HFF-Myc (cell line): Measurements from ENCODE around the gene TAOK2.

Experiments
- DNase-seq: peaks from one replicate; pipeline ENCODE4 v3.0.0-alpha.2; 2011; ENCODE audit warnings: low read depth; ENCODE audit errors: extremely low read depth
- H3K4me3 ChIP-seq: replicated peaks from 2 replicates; pipeline ENCODE4 v1.5.1; 2011; ENCODE audit warnings: low read depth, mild to moderate bottlenecking, control low read depth, low read length
- TF ChIP-seq, protein P1 (sequence below): IDR thresholded peaks from 2 replicates; pipeline ENCODE4 v1.5.1; 2012; ENCODE audit warnings: mild to moderate bottlenecking, low read depth, low read length, control low read depth; ENCODE audit errors: missing control alignments

TAOK2 gene

DNA sequence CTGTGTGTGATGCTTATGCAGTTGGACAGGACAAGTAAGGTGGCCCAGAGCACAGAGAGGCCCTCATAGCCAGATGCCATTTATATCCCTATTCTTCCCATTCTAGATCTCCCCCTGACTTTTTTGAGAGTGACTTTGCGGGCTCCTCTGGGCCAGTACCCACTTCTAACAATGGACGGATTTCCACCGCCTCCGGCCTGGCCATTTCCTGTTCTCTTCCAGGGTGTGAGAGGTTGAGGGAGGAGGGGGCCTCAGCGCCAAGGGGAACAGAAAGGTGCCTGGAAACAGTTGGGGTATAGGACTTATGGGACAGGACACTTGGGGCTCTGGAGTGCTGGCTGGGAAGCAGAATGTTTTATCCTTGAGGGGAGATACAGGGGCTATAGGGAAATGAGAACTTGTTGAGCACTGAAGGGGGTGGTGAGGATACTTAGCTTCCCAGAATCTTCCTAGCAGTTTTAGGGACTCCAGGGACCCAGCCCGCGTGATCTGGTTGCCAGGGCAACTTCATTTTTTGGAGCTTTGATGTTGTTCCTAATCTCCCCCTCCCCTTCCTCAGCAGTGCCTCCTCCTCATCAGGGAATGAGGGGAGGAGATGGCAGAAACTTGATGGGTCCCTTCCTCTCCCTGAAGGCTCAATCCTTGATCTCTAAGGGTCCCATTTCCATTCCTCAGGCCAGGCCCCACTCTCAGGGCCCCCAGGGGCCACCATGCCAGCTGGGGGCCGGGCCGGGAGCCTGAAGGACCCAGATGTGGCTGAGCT, 3.6 kb downstream of the TAOK2 start:
- H3K4me3 ChIP-seq: peak overlapping the region; percentile 95; the same call in 1 of the 2 replicates
- DNase-seq: no peak
- TF ChIP-seq, protein P1, sequence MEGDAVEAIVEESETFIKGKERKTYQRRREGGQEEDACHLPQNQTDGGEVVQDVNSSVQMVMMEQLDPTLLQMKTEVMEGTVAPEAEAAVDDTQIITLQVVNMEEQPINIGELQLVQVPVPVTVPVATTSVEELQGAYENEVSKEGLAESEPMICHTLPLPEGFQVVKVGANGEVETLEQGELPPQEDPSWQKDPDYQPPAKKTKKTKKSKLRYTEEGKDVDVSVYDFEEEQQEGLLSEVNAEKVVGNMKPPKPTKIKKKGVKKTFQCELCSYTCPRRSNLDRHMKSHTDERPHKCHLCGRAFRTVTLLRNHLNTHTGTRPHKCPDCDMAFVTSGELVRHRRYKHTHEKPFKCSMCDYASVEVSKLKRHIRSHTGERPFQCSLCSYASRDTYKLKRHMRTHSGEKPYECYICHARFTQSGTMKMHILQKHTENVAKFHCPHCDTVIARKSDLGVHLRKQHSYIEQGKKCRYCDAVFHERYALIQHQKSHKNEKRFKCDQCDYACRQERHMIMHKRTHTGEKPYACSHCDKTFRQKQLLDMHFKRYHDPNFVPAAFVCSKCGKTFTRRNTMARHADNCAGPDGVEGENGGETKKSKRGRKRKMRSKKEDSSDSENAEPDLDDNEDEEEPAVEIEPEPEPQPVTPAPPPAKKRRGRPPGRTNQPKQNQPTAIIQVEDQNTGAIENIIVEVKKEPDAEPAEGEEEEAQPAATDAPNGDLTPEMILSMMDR: no peak

DNA sequence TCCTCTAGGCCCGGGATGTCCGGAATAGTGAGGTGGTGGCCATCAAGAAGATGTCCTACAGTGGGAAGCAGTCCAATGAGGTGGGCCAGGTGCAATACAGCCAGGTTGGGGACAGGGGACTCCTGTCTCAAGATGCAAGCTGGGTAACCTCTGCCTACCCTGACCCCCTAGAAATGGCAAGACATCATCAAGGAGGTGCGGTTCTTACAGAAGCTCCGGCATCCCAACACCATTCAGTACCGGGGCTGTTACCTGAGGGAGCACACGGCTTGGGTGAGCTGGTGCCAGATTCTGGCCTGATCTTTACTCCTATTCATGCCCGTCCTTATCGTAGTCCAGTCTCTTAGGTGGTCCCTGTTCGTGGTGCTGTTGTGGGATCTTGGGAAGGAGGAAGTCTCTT, 4.4 kb downstream of the TAOK2 start:
- TF ChIP-seq, protein P1: no peak
- DNase-seq: no peak
- no peak overlapping the region for H3K4me3 ChIP-seq

DNA sequence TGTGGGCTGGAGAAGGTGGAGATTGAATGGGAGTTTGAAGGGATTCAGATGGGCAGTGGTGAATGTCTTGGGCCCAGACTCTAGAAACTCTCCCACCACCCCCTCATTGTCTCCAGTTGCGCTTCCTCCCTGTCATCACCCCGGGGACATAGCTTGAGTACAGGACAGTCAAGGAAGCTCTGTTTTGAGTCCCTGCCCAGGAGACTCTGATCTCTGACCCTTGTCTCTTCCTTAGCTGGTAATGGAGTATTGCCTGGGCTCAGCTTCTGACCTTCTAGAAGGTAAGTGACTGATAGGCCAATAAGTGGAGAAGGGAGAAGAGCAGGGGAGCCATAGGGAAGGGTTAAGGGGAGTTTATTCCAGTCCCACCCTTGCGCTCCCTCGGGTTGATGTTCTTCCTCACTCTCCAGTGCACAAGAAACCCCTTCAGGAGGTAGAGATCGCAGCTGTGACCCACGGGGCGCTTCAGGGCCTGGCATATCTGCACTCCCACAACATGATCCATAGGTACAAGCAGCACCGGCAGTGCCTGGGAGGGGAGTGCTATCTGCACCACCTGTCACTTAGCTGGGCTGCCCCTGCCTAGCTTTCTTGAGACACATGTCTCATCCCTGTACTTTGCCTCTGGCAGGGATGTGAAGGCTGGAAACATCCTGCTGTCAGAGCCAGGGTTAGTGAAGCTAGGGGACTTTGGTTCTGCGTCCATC, 5.0 kb downstream of the TAOK2 start:
- DNase-seq: no peak
- no peak overlapping the region for H3K4me3 ChIP-seq
- TF ChIP-seq, protein P1: no peak

DNA sequence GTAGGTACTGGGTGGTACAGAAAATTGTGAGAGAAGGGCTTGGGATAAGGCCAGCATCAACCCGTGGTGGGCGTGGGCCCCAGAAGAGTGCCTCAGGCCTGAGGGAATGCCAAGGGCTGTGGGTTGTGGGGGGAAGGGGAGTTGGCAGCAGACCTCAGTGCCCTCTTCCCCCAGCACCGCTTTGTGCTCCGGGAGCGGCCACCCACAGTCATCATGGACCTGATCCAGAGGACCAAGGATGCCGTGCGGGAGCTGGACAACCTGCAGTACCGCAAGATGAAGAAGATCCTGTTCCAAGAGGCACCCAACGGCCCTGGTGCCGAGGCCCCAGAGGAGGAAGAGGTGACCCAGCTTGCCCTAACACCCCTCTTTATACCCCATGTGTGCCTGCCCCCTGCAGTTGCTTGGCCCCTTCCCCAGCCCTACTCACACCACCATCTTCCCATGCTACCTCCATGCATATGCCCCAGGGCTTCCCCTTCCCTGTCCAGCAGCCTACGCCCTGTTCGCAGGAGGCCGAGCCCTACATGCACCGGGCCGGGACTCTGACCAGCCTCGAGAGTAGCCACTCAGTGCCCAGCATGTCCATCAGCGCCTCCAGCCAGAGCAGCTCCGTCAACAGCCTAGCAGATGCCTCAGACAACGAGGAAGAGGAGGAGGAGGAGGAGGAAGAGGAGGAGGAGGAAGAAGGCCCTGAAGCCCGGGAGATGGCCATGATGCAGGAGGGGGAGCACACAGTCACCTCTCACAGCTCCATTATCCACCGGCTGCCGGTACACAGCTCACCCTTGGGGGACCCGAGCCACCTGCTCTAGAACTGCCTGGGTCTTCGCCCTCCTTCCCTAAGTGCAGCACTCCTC, 9.1 kb downstream of the TAOK2 start:
- H3K4me3 ChIP-seq: no peak overlapping the region
- TF ChIP-seq, protein P1: no peak
- DNase-seq: no peak

DNA sequence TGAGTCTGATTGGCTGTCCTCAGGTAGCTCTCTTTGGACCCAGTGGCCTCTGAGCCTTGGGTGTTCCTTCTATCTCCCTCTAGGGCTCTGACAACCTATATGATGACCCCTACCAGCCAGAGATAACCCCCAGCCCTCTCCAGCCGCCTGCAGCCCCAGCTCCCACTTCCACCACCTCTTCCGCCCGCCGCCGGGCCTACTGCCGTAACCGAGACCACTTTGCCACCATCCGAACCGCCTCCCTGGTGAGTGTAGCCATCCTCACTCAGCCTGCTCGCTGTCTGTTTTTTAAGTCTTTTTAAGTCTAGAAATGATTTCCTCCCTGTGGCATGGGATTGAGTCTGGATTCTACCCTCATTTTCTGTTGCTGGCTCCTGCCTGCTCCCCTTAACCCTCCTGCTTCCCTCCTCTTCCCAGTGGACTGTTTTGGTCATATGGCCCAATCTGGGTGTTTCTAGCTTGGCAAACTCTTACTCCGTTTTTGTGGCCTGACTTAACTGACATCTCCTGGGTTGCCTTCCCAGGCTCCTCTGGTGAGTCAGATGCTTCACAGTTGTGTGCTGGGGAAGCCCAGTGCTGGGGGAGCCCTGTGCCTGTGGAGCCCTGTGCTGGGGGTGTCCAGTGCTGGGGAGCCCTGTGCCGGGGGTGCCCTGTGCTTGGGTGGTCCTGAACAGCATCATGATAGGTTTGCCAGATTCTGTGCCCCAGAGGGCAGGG, 9.9 kb downstream of the TAOK2 start:
- TF ChIP-seq, protein P1: no peak
- no peak overlapping the region for H3K4me3 ChIP-seq
- DNase-seq: no peak

DNA sequence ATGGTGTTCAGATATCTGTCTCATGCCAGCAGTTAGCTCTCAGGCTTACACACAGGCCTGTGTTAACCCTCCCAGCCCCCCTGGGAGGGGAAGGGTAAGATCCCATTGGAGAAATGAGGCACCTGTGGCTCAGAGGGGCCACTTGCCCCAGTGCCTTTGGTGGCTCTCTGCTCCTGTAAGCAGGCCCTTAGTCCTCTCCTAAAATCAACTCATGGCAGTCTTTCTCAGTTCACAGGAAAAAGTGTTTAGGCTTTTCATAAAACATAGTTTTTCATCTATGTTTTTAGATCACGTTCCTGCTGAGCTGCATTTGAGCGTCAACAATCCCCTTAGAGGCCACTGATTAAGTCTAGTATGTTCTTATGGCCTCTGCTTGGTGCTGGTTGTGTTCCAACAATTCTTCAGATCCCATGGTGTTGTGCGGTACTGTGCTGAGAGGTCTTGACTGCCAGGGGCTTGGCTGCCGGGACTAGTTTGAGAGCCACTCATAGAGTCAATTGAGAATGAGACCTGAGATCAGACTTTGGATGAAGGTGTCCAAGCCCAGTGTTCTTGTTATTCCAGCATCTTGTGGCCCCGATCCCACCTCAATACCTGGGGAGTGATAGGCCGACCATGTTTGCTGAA, 10.6 kb downstream of the TAOK2 start:
- DNase-seq: no peak
- TF ChIP-seq, protein P1: no peak
- H3K4me3 ChIP-seq: no peak overlapping the region
